ENCODE results near the gene RUNX3.

DNA sequence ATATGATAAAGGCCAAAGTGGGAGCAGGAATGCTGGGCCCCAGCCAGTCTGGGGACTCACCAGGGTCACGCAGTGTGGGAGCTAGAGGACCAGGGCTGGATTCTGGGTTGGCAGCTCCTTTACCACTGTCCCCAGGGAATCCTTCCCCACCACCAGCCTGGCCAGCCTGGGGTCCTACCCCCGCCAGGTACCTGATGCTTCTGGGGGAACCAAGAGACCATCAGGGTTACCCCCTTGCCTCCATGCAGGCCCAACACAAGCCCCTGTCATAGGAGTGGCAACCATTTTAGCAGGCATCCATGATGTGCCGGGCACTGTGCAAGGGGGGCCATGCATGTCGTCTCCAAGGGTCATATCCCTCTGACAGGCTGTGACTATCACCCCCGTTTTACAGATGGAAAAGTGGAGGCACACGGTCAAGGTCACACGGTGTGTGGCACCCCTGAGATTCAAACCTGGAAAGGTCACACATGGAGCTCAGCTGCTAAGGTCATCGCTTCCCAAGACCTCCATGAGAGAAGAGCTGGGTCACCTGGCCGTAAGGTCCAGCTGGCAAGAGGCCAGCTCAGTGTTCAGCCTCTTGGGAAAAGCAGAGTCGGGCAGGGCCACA, 16.4 kb downstream of the RUNX3 start:
- TF ChIP-seq, protein P1, sequence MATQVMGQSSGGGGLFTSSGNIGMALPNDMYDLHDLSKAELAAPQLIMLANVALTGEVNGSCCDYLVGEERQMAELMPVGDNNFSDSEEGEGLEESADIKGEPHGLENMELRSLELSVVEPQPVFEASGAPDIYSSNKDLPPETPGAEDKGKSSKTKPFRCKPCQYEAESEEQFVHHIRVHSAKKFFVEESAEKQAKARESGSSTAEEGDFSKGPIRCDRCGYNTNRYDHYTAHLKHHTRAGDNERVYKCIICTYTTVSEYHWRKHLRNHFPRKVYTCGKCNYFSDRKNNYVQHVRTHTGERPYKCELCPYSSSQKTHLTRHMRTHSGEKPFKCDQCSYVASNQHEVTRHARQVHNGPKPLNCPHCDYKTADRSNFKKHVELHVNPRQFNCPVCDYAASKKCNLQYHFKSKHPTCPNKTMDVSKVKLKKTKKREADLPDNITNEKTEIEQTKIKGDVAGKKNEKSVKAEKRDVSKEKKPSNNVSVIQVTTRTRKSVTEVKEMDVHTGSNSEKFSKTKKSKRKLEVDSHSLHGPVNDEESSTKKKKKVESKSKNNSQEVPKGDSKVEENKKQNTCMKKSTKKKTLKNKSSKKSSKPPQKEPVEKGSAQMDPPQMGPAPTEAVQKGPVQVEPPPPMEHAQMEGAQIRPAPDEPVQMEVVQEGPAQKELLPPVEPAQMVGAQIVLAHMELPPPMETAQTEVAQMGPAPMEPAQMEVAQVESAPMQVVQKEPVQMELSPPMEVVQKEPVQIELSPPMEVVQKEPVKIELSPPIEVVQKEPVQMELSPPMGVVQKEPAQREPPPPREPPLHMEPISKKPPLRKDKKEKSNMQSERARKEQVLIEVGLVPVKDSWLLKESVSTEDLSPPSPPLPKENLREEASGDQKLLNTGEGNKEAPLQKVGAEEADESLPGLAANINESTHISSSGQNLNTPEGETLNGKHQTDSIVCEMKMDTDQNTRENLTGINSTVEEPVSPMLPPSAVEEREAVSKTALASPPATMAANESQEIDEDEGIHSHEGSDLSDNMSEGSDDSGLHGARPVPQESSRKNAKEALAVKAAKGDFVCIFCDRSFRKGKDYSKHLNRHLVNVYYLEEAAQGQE (IDR thresholded peaks at IDR 0.05; ENCODE audit: low read depth), result no peak
- TF ChIP-seq TAF1 (IDR thresholded peaks at IDR 0.05; ENCODE audit: low read depth) (no peak), TCF12 (IDR thresholded peaks at IDR 0.05; ENCODE audit: low read depth) (no peak), FOXM1 (IDR thresholded peaks at IDR 0.05; ENCODE audit: borderline replicate concordance, low read depth) (no peak), EP300 (IDR thresholded peaks at IDR 0.05; ENCODE audit: borderline replicate concordance) (no peak), TEAD4 (IDR thresholded peaks at IDR 0.05) (no peak), EGR1 (IDR thresholded peaks at IDR 0.05) (no peak), YY1 (IDR thresholded peaks at IDR 0.05; ENCODE audit: low read depth) (no peak), CEBPB (IDR thresholded peaks at IDR 0.05) (no peak), NFIC (IDR thresholded peaks at IDR 0.05) (no peak), CREB1 (IDR thresholded peaks at IDR 0.05; ENCODE audit: low read depth) (no peak)
- TF ChIP-seq, protein P2, sequence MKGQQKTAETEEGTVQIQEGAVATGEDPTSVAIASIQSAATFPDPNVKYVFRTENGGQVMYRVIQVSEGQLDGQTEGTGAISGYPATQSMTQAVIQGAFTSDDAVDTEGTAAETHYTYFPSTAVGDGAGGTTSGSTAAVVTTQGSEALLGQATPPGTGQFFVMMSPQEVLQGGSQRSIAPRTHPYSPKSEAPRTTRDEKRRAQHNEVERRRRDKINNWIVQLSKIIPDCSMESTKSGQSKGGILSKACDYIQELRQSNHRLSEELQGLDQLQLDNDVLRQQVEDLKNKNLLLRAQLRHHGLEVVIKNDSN (IDR thresholded peaks at IDR 0.05), result no peak
- TF ChIP-seq, protein P3, sequence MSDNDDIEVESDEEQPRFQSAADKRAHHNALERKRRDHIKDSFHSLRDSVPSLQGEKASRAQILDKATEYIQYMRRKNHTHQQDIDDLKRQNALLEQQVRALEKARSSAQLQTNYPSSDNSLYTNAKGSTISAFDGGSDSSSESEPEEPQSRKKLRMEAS (IDR thresholded peaks at IDR 0.05), result no peak
